NOMO-1 (cell line): ENCODE data around the gene SMG5.
A peak's percentile ranks its signal among the peaks of the same experiment; 100 is the strongest.

Experiments
- DNase-seq, 2 experiments: peaks; one replicate each; lab custom pipeline; 2025; ENCODE audit not compliant: unreplicated experiment in 2 of 2; lab: John Stamatoyannopoulos, UW

SMG5 gene

DNA sequence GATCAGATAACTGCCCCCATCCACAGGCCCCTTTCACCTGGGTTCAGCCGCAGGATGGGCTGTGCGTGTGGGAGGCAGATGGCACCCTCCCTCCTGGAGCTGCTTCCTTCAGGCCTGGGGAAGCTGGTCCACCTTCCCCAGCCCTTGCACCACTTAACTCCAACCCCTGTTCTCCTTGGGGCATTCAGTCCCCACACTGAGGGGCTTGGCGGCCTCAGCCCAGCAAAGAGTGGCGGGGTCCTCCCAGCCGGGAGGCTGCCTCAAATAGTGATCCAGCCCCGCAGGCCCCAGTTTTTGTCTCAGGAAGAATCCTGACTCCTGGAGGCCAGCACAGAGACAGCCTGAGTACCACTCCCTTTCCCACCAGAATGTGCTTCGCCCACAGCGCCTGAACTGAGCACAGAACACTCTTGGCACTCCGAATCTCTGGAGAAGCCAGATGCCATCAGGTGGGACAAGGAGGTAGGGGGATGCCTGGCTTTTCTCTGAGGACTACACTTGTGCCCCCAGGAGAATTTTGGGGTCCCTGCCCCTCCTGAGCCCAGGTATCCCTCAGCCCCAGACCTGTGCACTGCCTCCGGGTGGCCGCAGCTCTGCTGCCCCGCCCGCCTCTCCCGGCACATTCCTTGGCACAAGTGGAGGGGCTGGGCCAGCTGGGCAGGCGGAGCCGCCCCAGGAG is 35.7 kb downstream of the SMG5 start:
- no peak for DNase-seq

DNA sequence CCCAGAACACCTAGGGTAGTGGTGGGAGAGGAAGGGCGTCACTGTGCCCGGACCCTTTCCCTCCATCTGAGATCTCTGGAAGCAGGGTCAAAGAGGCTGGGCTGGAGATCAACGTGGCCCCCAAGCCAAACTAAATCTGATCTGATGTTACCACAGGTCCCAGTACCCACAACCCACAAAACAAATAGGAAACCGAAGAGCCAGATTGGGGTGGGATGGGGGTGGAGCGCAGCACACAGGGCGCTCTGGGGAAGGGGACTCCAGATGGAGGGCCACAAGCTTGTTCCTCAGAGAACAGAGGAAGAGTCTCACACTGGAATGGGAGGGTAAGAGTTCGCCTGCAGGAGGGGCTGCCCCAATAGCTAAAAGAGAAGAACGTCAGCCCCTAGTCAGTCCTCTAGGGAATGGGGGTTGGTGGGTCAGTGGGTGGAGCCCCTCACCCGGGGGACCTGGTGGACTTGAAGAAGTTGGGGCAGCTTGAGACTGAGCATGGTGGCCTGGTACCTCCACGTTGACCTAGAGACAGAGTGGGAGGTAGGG is 36.3 kb downstream of the SMG5 start:
- no peak for DNase-seq

GRCh38 chr1:156245451-156246232 is 37.0 kb downstream of the SMG5 start:
- peak; percentile 32 to 63 for DNase-seq

DNA sequence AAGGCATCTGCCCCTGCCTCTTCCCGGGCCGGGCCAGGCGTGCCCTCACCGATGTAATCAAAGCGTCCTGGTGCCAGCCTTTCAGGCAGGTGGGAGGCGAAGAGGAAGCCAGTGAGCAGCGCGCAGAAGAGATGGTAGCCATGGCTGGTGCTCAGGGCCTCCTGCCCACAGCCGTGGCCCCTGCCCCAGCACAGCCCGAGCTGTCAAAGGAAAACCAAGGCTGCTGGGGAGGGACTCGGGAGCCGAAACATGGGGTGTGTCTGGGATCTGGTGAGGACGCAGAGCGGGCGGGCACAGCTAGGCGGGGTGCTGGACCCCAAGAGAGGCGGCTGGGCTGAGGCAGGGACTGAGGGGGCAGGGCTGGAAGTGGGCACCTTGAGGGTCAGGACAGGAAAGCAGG is 37.9 kb downstream of the SMG5 start:
- no peak for DNase-seq

- no peak for DNase-seq
These were observed 38.5 kb downstream of the SMG5 start for GRCh38 chr1:156244126-156244525.

DNA sequence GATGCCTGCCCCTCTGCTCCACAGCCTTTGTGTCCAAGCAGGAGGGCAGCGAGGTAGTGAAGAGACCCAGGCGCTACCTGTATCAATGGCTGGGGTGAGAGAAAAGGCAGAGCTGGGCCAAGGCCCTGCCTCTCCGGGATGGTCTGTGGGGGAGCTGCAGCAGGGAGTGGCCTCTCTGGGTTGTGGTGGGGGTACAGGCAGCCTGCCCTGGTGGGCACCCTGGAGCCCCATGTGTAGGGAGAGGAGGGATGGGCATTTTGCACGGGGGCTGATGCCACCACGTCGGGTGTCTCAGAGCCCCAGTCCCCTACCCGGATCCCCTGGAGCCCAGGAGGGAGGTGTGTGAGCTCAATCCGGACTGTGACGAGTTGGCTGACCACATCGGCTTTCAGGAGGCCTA is 39.9 kb downstream of the SMG5 start:
- DNase-seq: no peak

DNA sequence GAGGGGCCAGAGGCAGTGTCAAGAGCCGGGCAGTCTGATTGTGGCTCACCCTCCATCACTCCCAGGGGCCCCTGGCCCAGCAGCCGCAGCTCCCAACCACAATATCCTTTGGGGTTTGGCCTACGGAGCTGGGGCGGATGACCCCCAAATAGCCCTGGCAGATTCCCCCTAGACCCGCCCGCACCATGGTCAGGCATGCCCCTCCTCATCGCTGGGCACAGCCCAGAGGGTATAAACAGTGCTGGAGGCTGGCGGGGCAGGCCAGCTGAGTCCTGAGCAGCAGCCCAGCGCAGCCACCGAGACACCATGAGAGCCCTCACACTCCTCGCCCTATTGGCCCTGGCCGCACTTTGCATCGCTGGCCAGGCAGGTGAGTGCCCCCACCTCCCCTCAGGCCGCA is 40.7 kb downstream of the SMG5 start, which contains the start of gene BGLAP:
Gene BGLAP, plus strand, starts transcription at position 259 of the 400 bp plus-strand sequence. Its CDS starts 48 bp downstream, at position 307.
- DNase-seq: no peak

GRCh38 chr1:156241311-156241811 is 41.3 kb downstream of the SMG5 start:
- no peak for DNase-seq

DNA sequence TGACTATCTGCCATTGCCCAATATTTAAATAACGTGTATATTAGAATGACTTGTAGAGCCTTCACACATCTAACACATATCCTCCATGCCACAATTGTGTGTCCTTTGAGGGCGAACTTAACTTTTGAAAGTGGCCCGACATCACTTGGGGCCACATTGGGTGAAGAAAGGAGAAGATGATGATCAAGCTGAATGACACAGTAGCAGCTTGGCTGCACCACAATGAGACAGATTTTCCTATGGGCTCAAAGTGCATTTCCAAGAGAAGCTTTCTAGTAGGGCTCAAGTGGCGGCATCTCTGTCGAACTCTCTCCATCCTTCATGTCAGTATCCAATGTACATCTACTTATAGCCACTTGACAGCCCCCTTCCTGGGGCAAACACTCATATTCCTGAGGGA is 44.4 kb downstream of the SMG5 start:
- DNase-seq: no peak

DNA sequence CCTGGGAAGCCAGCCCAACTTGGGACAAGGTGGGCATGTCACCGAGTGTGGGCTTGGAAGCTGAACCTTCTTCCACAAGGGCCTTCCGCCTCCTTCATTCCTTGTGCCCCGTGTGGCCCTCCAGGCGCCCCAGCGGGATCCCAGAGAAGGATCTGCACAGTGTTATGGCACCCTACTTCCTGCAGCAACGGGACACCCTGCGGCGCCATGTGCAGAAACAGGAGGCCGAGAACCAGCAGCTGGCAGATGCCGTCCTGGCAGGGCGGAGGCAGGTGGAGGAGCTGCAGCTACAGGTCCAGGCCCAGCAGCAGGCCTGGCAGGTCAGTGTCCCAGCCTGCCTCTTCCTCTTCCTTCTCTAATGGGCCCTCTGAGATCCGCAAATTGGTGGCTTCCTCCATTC is 46.5 kb downstream of the SMG5 start:
- DNase-seq: no peak

GRCh38 chr1:156233426-156234127 is 49.0 kb downstream of the SMG5 start:
- DNase-seq: no peak

- DNase-seq: no peak
These were observed 50.3 kb downstream of the SMG5 start for GRCh38 chr1:156232201-156232894.

DNA sequence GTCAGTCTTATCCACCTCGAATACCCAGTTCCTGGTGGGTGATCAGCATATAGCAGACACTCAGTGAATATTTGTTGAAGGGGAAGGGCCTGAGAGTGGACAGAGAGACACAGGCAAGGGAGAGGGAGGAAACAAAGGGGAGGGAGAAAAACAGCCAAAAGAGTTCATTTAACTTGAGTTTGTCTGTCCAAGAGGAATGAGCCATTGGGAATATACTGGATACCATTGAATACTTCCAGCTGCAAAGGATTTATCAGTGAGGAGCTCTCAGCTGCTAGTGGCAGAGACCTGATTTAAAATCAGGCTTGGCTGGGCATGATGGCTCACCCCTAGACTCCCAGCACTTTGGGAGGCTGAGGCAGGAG is 52.2 kb downstream of the SMG5 start:
- DNase-seq: no peak

GRCh38 chr1:156229809-156230472 is 52.7 kb downstream of the SMG5 start:
- no peak for DNase-seq

- no peak for DNase-seq
These were observed 54.1 kb downstream of the SMG5 start for GRCh38 chr1:156228501-156228900.

GRCh38 chr1:156226782-156227181 is 55.8 kb downstream of the SMG5 start:
- no peak for DNase-seq

- no peak for DNase-seq
These were observed 56.5 kb downstream of the SMG5 start for GRCh38 chr1:156226116-156226538.

GRCh38 chr1:156225677-156226014 is 57.0 kb downstream of the SMG5 start:
- DNase-seq: no peak

- DNase-seq: no peak
These were observed 60.5 kb downstream of the SMG5 start for GRCh38 chr1:156221986-156222692.

DNA sequence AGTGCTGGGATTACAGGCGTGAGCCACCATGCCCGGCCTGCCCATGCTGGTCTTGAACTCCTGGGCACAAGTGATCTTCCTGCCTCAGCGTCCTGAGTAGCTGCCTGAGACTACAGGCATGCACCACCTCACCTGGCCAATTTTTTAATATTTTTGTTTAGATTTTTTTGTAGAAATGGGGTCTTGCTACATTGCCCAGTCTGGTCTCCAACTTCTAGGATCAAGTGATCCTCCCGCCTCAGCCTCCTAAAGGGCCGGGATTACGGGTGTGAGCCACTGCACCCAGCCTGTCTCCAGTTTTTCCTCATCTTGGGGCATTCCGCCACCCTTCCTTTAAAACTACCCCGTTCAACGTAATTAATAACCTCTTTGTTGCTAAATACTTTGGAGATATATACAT is 62.4 kb downstream of the SMG5 start:
- no peak for DNase-seq
